GM12878 (cell line): ENCODE measurements around the gene PIK3R5. TPM values are rescaled to one million over a fixed set of nuclear protein-coding genes. Genes with fewer than 3 reads are reported as not detected.

Experiments
- ATAC-seq: fragments of 200-7000 bp; cut with Tn5 transposase; 3 replicates; pipeline ENCODE4 v1.9.1; 2020; ENCODE audit warnings: mild to moderate bottlenecking, moderate library complexity
- BruUV-seq: library from RNA; stranded (reverse); fragments of 400-500 nt; replicated peaks from 2 replicates; lab custom pipeline; 2021; lab: Mats Ljungman, UMichigan
- CTCF ChIA-PET: fragments of 300-600 bp; sonication (Branson Sonifier 250); formaldehyde crosslinking; extraction: SDS; loops from one replicate; lab custom pipeline; 2021; ENCODE audit warnings: inconsistent platforms; lab: Yijun Ruan, JAX
- POLR2A ChIA-PET: fragments of 350-600 bp; formaldehyde crosslinking; extraction: SDS; loops from one replicate; lab custom pipeline; 2021; ENCODE audit warnings: inconsistent platforms; lab: Charles Lee
- RAD21 ChIA-PET: fragments of 300-600 bp; sonication (Branson Sonifier 250); formaldehyde crosslinking; loops from one replicate; lab custom pipeline; 2023; ENCODE audit warnings: antibody characterized with exemption; ENCODE audit not compliant: unreplicated experiment; lab: Charles Lee
- SMC1A ChIA-PET: fragments of 300-600 bp; sonication (Branson Sonifier 250); formaldehyde crosslinking; loops from one replicate; lab custom pipeline; 2023; ENCODE audit not compliant: unreplicated experiment, uncharacterized antibody; lab: Charles Lee
- DNase-seq: peaks from one replicate; pipeline ENCODE4 v3.0.0-alpha.2; 2011; ENCODE audit warnings: low read depth, low spot score
- FAIRE-seq: peaks from 3 replicates; lab custom pipeline; 2011; peaks lifted over from hg19 to GRCh38; lab: Jason Lieb, UNC
- H2AFZ ChIP-seq: 2 replicates; pipeline ENCODE4 v1.6.0; 2011; ENCODE audit warnings: low read depth, low read length, control low read depth; ENCODE audit not compliant: control insufficient read depth
- H3K27ac ChIP-seq: 2 replicates; pipeline ENCODE4 v1.5.1; 2011; ENCODE audit warnings: control low read depth; ENCODE audit not compliant: control insufficient read depth, insufficient read depth
- H3K27me3 ChIP-seq, 2 experiments: replicated peaks in 1 of 2; 2 replicates each; pipeline versions ENCODE4 v1.6.0 to v1.6.1; 2011; ENCODE audit warnings: low read length in 1 of 2; ENCODE audit not compliant: control insufficient read depth in 2 of 2, insufficient read depth in 2 of 2
- H3K36me3 ChIP-seq, 2 experiments: 2 replicates each; pipeline ENCODE4 v1.5.1; 2011; ENCODE audit warnings: low read length in 1 of 2; ENCODE audit not compliant: control insufficient read depth in 2 of 2, insufficient read depth in 2 of 2
- H3K4me1 ChIP-seq: 2 replicates; pipeline ENCODE4 v1.6.1; 2011; ENCODE audit warnings: mild to moderate bottlenecking, low read length, moderate library complexity, mixed read lengths; ENCODE audit not compliant: control insufficient read depth, insufficient read depth
- H3K4me2 ChIP-seq: 2 replicates; pipeline ENCODE4 v1.6.0; 2011; ENCODE audit warnings: control low read depth; ENCODE audit not compliant: control insufficient read depth, insufficient read depth
- H3K4me3 ChIP-seq: fragments of 200-600 bp; sonication (generic); 2 replicates; pipeline ENCODE4 v1.5.1; 2016
- H3K79me2 ChIP-seq: 2 replicates; pipeline ENCODE4 v1.6.0; 2011; ENCODE audit warnings: low read length; ENCODE audit not compliant: control insufficient read depth, insufficient read depth
- H3K9ac ChIP-seq: 2 replicates; pipeline ENCODE4 v1.8.0; 2011; ENCODE audit warnings: low read length, control low read depth, mixed read lengths; ENCODE audit not compliant: control insufficient read depth, insufficient read depth
- H3K9me3 ChIP-seq: replicated peaks from 3 replicates; pipeline ENCODE4 v1.5.1; 2011; ENCODE audit warnings: mild to moderate bottlenecking, low read length; ENCODE audit not compliant: control insufficient read depth, insufficient read depth
- H4K20me1 ChIP-seq: 2 replicates; pipeline ENCODE4 v1.6.0; 2011; ENCODE audit not compliant: control insufficient read depth, insufficient read depth
- ASH2L ChIP-seq: fragments of 300-600, 200-600 bp; sonication (generic); IDR thresholded peaks from 2 replicates; pipeline ENCODE4 v1.6.1; 2017; ENCODE audit warnings: low read depth, mild to moderate bottlenecking, borderline replicate concordance
- ATF2 ChIP-seq: IDR thresholded peaks from 2 replicates; pipeline ENCODE4 v1.6.1; 2012; ENCODE audit warnings: low read length, inconsistent platforms
- CREB1 ChIP-seq: IDR thresholded peaks from 2 replicates; pipeline ENCODE4 v1.6.1; 2012; ENCODE audit warnings: low read depth, mild to moderate bottlenecking, inconsistent platforms
- KAT2A ChIP-seq: conservative IDR thresholded peaks from 2 replicates; pipeline ENCODE4 v1.6.1; 2011; ENCODE audit warnings: low read depth, low read length; ENCODE audit not compliant: control insufficient read depth
- NFXL1 ChIP-seq: fragments of 450-650 bp; IDR thresholded peaks from 2 replicates; pipeline ENCODE4 v1.6.1; 2017; ENCODE audit warnings: antibody characterized with exemption, mild to moderate bottlenecking, borderline replicate concordance
- NFYA ChIP-seq: IDR thresholded peaks from 2 replicates; pipeline ENCODE4 v1.6.1; 2011; ENCODE audit warnings: low read depth, mild to moderate bottlenecking, low read length, improper control_type of control experiment, borderline replicate concordance
- NR2C1 ChIP-seq: fragments of 450-650 bp; IDR thresholded peaks from 2 replicates; pipeline ENCODE4 v1.6.1; 2017; ENCODE audit warnings: antibody characterized with exemption, mild to moderate bottlenecking, moderate library complexity
- SPI1 ChIP-seq: IDR thresholded peaks from 2 replicates; pipeline ENCODE4 v1.6.1; 2011; ENCODE audit warnings: low read depth, mild to moderate bottlenecking, low read length, moderate library complexity, borderline replicate concordance; ENCODE audit not compliant: insufficient read depth
- YY1 ChIP-seq: IDR thresholded peaks from 2 replicates; pipeline ENCODE4 v1.6.1; 2011; ENCODE audit warnings: low read depth, mild to moderate bottlenecking, low read length
- ZBTB40 ChIP-seq: fragments of 450-650 bp; IDR thresholded peaks from 2 replicates; pipeline ENCODE4 v1.6.1; 2016; ENCODE audit warnings: mild to moderate bottlenecking, moderate library complexity, borderline replicate concordance
- WGBS: methylation state at CpG from one replicate; pipeline ENCODE4 v1.1.6; 2016; ENCODE audit warnings: low lambda C conversion rate; ENCODE audit not compliant: insufficient replicate concordance, insufficient coverage; ENCODE audit errors: missing lambda C conversion rate; 5-methylcytosine and 5-hydroxymethylcytosine counted together
- in situ Hi-C: fragments of 300-500 bp; cut with MboI; formaldehyde crosslinking; loops from 9 replicates; pipeline ENCODE4 v1.14.3; 2018; ENCODE audit warnings: mixed read lengths
- intact Hi-C: fragments of 100-400 bp; cut with micrococcal nuclease; formaldehyde crosslinking; loops from one replicate; pipeline ENCODE4 v1.14.2; 2022; ENCODE audit not compliant: unreplicated experiment
- polyA plus RNA-seq, 11 experiments: library from polyadenylated mRNA; depleted of rRNA in 4 of 11; unstranded in 6 of 11; stranded (reverse) in 5 of 11; fragments of >200 nt; fragmentation: Nextera tagmentation in 4 of 11; fragmentation: Illumina TruSeq in 1 of 11; extraction: Ambion mirVana in 4 of 11; extraction: Trizol in 1 of 11; gene quantifications; 1 replicate in 1 of 11; 2 replicates in 10 of 11; pipeline versions ENCODE4 v1.2.1 to v1.2.3, GENCODE V29; 2011 to 2016; ENCODE audit warnings: inconsistent platforms in 2 of 11, missing spikeins in 2 of 11, low read depth in 1 of 11
- total RNA-seq, 4 experiments: library from RNA; depleted of rRNA in 3 of 4; stranded (reverse); fragments of >200 nt in 3 of 4; fragmentation: Illumina TruSeq in 1 of 4; extraction: Trizol in 1 of 4; gene quantifications; 2 replicates each; pipeline versions ENCODE4 v1.2.1 to v1.2.3, GENCODE V29; 2013 to 2021

The PIK3R5 gene
- total and polyA plus RNA-seq, 10 of the 15 experiments (the other 5 are each of a cell fraction or from before 2014, with no cell fraction given), result 9.5 to 50.8 (median 35.5) TPM

GRCh38 chr17:8887301-8887700 lies 78.2 kb downstream of the PIK3R5 start:
- in situ Hi-C loops, result no loop called here
- ChIA-PET POLR2A (no interaction called here), SMC1A (interaction anchor here (0.8 to 1.8 kb wide), 3 partner anchors 9 to 28 kb away, joined by 3 to 5 read pairs (median 3); no protein-coding TSS in a partner anchor), RAD21 (interaction anchor here (1.3 to 1.4 kb wide), 2 partner anchors 8 to 141 kb away, joined by 3 read pairs; no protein-coding TSS in a partner anchor), CTCF (interaction anchor here (0.7 kb wide), 1 partner anchor 21 kb away, joined by 4 read pairs; no protein-coding TSS in a partner anchor)
- DNase-seq (no peak), ATAC-seq (no peak), FAIRE-seq (no peak)
- WGBS, result 97% methylated on average over 11 of the region's 11 CpGs
- Histone ChIP-seq H3K9me3 (no peaks in the 10 kb centered on the region; the same call in 2 of the 3 replicates), H3K9ac (no peak overlapping the region), H3K27ac (no peak overlapping the region), H3K36me3 (peaks cover 33 to 57% of the 10 kb centered on the region in 2 experiments; a peak in 3 of 4 replicates), H2AFZ (no peak overlapping the region), H3K27me3 (no peaks in the 10 kb centered on the region), H3K79me2 (peaks cover 4% of the 10 kb centered on the region; the same call in 1 of the 2 replicates), H3K4me1 (peaks cover 7% of the 10 kb centered on the region), H3K4me3 (no peak overlapping the region), H4K20me1 (no peaks in the 10 kb centered on the region), H3K4me2 (no peak overlapping the region)
- TF ChIP-seq NR2C1 (no peak), NFYA (no peak), SPI1 (no peak), ASH2L (no peak), ZBTB40 (no peak), KAT2A (no peak), YY1 (no peak), CREB1 (no peak), NFXL1 (no peak), ATF2 (no peak)
- intact Hi-C loops, result no loop called here
- no TSS peak for BruUV-seq
